Lower leg skin (tissue), 4 donors: Measurements from ENCODE around the gene GADD45G. TPM values are rescaled to one million over a fixed set of nuclear protein-coding genes. Genes with fewer than 3 reads are reported as not detected.

ENCODE experiments used
- DNase-seq, 2 donors: peaks; one replicate each; pipeline ENCODE4 v3.0.0-alpha.2; 2019; ENCODE audit warnings: low spot score in 2 of 2
- H3K4me3 ChIP-seq: fragments of 200-600 bp; sonication (generic); 2 replicates; pipeline ENCODE4 v1.5.1; 2017; ENCODE audit warnings: mild to moderate bottlenecking, low read depth; ENCODE audit not compliant: poor library complexity, severe bottlenecking
- POLR2A ChIP-seq, 2 donors: fragments of 450-650 bp; IDR thresholded peaks; one replicate each; pipeline ENCODE4 v1.6.1; 2016 to 2017; ENCODE audit warnings: antibody characterized with exemption in 2 of 2, mild to moderate bottlenecking in 1 of 2, moderate library complexity in 1 of 2
- WGBS, 2 donors: methylation state at CpG; one replicate each; pipeline ENCODE4 v1.1.5; 2018; 5-methylcytosine and 5-hydroxymethylcytosine counted together
- intact Hi-C: fragments of 100-400 bp; cut with DNase I; formaldehyde crosslinking; loops from one replicate; pipeline ENCODE4 v1.15.0; 2023; ENCODE audit warnings: low total_unique reads
- total RNA-seq, 4 donors: library from RNA; depleted of rRNA; stranded (reverse); fragments of >200 nt; gene quantifications; one replicate each; pipeline ENCODE4 v1.1.0, GENCODE V29; 2016
- TF ChIP-seq, protein P1 (sequence below), 3 donors: fragments of 450-650 bp; IDR thresholded peaks; one replicate each; pipeline ENCODE4 v1.5.1; 2016; ENCODE audit warnings: antibody characterized with exemption in 3 of 3, mild to moderate bottlenecking in 3 of 3, moderate library complexity in 2 of 3

GADD45G gene
- total RNA-seq, 4 donors from 2014 or later, result 18.3 to 48.9 (median 23.6) TPM

DNA sequence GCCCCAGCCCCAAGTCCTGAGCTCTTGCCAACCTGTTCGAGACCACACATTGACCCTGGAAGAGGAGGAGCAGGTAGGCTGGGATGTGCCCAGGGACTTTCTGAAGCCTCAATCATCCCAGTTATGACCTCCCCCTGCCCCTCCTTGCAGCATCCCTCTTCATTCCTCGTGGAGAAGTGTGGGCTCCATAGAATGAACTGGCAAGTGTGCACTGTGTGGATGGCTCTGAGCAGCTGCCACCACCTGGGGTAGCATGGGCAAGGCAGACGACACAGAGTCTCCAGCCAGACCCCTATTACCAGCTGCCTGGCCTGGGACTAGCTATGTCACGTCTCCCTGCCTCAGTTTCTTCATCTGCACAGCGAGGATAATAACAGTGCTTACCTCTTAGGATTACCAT, 33.5 kb downstream of the GADD45G start:
- DNase-seq, result no peak
- intact Hi-C loops, result no loop called here
- TF ChIP-seq, protein P1, sequence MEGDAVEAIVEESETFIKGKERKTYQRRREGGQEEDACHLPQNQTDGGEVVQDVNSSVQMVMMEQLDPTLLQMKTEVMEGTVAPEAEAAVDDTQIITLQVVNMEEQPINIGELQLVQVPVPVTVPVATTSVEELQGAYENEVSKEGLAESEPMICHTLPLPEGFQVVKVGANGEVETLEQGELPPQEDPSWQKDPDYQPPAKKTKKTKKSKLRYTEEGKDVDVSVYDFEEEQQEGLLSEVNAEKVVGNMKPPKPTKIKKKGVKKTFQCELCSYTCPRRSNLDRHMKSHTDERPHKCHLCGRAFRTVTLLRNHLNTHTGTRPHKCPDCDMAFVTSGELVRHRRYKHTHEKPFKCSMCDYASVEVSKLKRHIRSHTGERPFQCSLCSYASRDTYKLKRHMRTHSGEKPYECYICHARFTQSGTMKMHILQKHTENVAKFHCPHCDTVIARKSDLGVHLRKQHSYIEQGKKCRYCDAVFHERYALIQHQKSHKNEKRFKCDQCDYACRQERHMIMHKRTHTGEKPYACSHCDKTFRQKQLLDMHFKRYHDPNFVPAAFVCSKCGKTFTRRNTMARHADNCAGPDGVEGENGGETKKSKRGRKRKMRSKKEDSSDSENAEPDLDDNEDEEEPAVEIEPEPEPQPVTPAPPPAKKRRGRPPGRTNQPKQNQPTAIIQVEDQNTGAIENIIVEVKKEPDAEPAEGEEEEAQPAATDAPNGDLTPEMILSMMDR (IDR thresholded peaks at IDR 0.05), result no peak
- TF ChIP-seq POLR2A (IDR thresholded peaks at IDR 0.05), result no peak
- no peak overlapping the region for H3K4me3 ChIP-seq
- WGBS, 2 donors, result 71 to 83% methylated on average over 5 of the region's 5 CpGs

DNA sequence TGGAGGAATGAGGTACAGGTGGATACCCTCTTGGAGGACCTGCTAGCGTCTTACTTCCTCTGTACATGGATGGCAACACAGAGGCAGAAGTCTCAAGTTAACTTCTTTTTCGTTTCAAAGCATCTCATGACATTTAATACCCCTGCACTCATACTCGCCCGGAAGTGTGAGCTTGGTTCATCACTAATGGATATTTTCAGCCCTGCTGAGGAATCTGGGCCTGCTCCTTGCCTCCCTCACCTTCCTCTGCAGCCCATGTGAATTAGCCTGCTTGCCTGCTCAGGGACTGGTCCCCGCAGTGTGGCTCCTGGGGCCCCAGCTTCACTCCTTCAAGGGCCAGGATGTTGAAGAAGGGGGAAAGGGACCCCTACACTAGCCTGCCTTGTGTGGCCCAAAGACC, 34.1 kb downstream of the GADD45G start:
- whole genome bisulfite sequencing, 2 donors, result 88 to 97% methylated on average over 5 of the region's 5 CpGs
- no peak overlapping the region for H3K4me3 ChIP-seq
- TF ChIP-seq, protein P1 (IDR thresholded peaks at IDR 0.05), result no peak
- TF ChIP-seq POLR2A (IDR thresholded peaks at IDR 0.05), result no peak
- DNase-seq, result no peak
- intact Hi-C loops, result no loop called here

DNA sequence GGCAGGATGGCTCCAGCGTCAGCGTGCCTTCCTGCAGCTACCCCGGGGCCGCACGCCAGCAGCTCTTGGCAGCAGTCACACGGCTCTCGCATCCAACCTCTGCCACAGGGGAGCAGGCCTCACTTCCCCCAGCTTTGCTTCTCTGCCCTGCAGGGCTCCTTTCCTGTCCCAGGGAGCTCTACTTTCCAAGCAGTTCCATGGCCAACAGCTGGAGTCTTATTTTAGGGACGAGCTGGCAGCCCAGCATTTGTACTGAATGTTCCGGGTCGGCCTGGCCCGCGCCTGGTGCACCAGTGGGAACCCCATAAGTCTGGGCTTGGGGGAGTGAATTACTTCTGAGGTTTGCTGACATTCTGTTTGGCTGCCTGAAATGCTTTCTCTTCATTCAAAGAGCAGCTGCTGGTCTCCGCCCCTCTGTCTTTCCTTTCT, 34.6 kb downstream of the GADD45G start:
- peak in 1 of 2 donors; percentile 90 for DNase-seq
- TF ChIP-seq, protein P1 (IDR thresholded peaks at IDR 0.05), result no peak
- no peak for TF ChIP-seq POLR2A (IDR thresholded peaks at IDR 0.05)
- intact Hi-C loops, result no loop called here
- 19 to 38% methylated on average over 12 to 13 of the region's 13 CpGs for WGBS, 2 donors
- no peak overlapping the region for H3K4me3 ChIP-seq

DNA sequence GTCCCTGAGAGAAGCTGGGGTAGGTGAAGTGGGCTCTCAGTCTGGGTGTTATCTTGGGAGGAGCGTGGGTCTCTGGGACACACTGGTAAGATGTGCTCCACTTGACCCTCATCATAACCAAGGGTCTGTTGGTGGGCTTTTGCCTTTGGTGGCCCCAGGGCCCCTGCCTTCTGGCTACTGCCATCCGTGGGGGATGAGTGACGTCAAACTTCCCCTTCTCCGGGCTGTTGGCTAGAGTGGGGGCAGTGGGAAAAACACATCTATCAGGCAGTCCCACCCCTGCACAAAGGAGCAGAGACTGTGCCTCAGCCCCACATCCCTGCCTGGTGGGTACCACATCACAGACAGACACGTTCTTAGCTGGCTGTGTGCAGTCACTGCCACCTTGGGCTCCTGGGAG, 35.1 kb downstream of the GADD45G start:
- no peak for DNase-seq
- H3K4me3 ChIP-seq, result no peak overlapping the region
- WGBS, 2 donors, result 67 to 75% methylated on average over 4 to 5 of the region's 5 CpGs
- no peak for TF ChIP-seq POLR2A (IDR thresholded peaks at IDR 0.05)
- TF ChIP-seq, protein P1 (IDR thresholded peaks at IDR 0.05), result no peak
- intact Hi-C loops, result no loop called here

DNA sequence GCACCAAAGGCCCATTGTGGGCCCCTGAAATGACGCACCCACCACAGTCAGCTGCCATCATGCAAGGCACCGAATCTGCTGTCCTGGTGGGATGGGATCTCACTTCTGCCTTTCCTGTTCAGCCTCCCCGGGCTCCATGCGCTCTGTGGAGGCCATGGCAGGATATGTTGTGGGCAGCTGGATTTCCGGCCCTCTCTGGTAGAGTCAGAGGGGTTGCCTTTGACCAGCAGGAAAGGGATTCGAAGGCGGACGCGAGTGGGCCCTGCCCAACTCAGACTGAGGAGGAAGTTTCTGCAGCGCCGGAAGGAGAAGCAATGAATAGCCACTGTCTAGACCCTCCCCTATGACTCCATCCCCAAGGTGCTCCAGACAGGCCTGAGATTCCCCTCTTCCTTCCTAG, 35.5 kb downstream of the GADD45G start:
- intact Hi-C loops, result no loop called here
- WGBS, 2 donors, result 92 to 97% methylated on average over 9 to 11 of the region's 11 CpGs
- no peak overlapping the region for H3K4me3 ChIP-seq
- no peak for DNase-seq
- TF ChIP-seq POLR2A (IDR thresholded peaks at IDR 0.05), result no peak
- TF ChIP-seq, protein P1 (IDR thresholded peaks at IDR 0.05), result no peak

DNA sequence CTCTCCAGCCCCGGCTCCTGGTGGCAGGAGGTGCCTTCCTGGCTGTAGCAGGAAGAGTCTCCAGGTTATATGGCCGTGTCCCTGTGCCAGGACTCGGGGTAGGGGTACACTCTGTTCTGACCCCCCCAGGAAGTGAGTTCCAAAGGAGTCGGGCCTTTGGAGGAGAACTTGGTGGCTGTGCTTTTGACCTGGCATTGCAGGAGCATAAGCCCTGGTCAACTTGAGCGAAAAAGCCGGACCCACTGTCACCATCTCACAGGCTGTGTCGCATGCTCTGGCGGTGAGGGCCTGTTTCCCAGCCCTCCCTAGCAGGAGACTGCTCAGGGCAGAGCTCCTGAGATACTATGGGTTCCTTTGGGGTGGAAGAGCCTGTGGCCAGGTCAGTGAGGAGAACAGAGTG, 36.0 kb downstream of the GADD45G start:
- 97 to 99% methylated on average over 8 of the region's 8 CpGs for WGBS, 2 donors
- DNase-seq, result no peak
- intact Hi-C loops, result no loop called here
- no peak overlapping the region for H3K4me3 ChIP-seq
- TF ChIP-seq POLR2A (IDR thresholded peaks at IDR 0.05), result no peak
- TF ChIP-seq, protein P1 (IDR thresholded peaks at IDR 0.05), result no peak
